B cell (primary cell): ENCODE measurements around the gene TMC2. TPM values are rescaled to one million over a fixed set of nuclear protein-coding genes. Genes with fewer than 3 reads are reported as not detected.
"Not testable (repeated sequence)": the region's sequence is repeated elsewhere in the genome, so short reads cannot be mapped to it uniquely, and the experiment has no call there.

Experiments
- ATAC-seq: fragments of 200-7000 bp; cut with Tn5 transposase; one replicate; pipeline ENCODE4 v1.10.0; 2021; ENCODE audit warnings: low read depth, mild to moderate bottlenecking, moderate number of reproducible peaks, moderate library complexity
- CTCF ChIA-PET: fragments of 350-600 bp; sonication (Branson Sonifier 250); formaldehyde crosslinking; loops from one replicate; lab custom pipeline; 2021; ENCODE audit warnings: antibody characterized with exemption, inconsistent platforms; lab: Charles Lee
- POLR2A ChIA-PET: fragments of 350-600 bp; sonication (Branson Sonifier 250); formaldehyde crosslinking; loops from one replicate; lab custom pipeline; 2021; ENCODE audit warnings: antibody characterized with exemption; lab: Charles Lee
- DNase-seq: peaks from one replicate; pipeline ENCODE4 v3.0.0; 2013
- H2AFZ ChIP-seq: 2 replicates; pipeline ENCODE4 v1.6.1; 2012; ENCODE audit warnings: mild to moderate bottlenecking, low read depth, low read length; ENCODE audit not compliant: insufficient read depth, poor library complexity, severe bottlenecking
- H3K27ac ChIP-seq, 2 donors: 1 replicate in 1 of 2; 2 replicates in 1 of 2; pipeline ENCODE4 v1.5.1; 2012 to 2013; ENCODE audit warnings: low read length in 2 of 2, mild to moderate bottlenecking in 2 of 2, moderate library complexity in 1 of 2
- H3K27me3 ChIP-seq, 4 experiments: fragments of 200-600 bp in 1 of 4; sonication (generic) in 1 of 4; replicated peaks in 1 of 4; 1 replicate in 2 of 4; 2 replicates in 2 of 4; pipeline versions ENCODE4 v1.6.1 to v1.7.0; 2013 to 2016; ENCODE audit warnings: low read length in 3 of 4, mild to moderate bottlenecking in 2 of 4, mixed read lengths in 1 of 4, moderate library complexity in 1 of 4; ENCODE audit not compliant: insufficient read depth in 4 of 4, control insufficient read depth in 3 of 4; ENCODE audit errors: control extremely low read depth in 1 of 4
- H3K36me3 ChIP-seq, 2 experiments: replicated peaks in 1 of 2; 1 replicate in 1 of 2; 2 replicates in 1 of 2; pipeline versions ENCODE4 v1.6.1 to v1.7.1; 2013; ENCODE audit warnings: low read length in 1 of 2; ENCODE audit not compliant: insufficient read depth in 2 of 2, control insufficient read depth in 1 of 2; ENCODE audit errors: control extremely low read depth in 1 of 2, extremely low read depth in 1 of 2
- H3K4me1 ChIP-seq, 2 donors: fragments of 200-600 bp in 1 of 2; sonication (generic) in 1 of 2; 1 replicate in 1 of 2; 2 replicates in 1 of 2; pipeline versions ENCODE4 v1.5.1 to v1.6.1; 2013 to 2017; ENCODE audit warnings: low read length in 2 of 2; ENCODE audit not compliant: control insufficient read depth in 2 of 2, insufficient read depth in 2 of 2
- H3K4me2 ChIP-seq: replicated peaks from 2 replicates; pipeline ENCODE3; 2012; ENCODE audit warnings: mild to moderate bottlenecking, low read depth, low read length; ENCODE audit not compliant: poor library complexity, severe bottlenecking
- H3K4me3 ChIP-seq, 5 experiments: fragments of 200-600 bp in 1 of 5; sonication (generic) in 1 of 5; 1 replicate in 3 of 5; 2 replicates in 2 of 5; pipeline versions ENCODE4 v1.5.1 to v1.7.0; 2011 to 2016; ENCODE audit warnings: low read length in 4 of 5, mild to moderate bottlenecking in 4 of 5, low read depth in 2 of 5, control low read depth in 1 of 5, moderate library complexity in 1 of 5; ENCODE audit not compliant: insufficient read depth in 1 of 5; ENCODE audit errors: control extremely low read depth in 1 of 5, extremely low read depth in 1 of 5
- H3K79me2 ChIP-seq: fragments of 200-600 bp; sonication (generic); one replicate; pipeline ENCODE4 v1.6.0; 2016; ENCODE audit warnings: low read length; ENCODE audit not compliant: control insufficient read depth, insufficient read depth
- H3K9ac ChIP-seq: fragments of 200-600 bp; sonication (generic); 2 replicates; pipeline ENCODE4 v1.6.1; 2017; ENCODE audit warnings: mild to moderate bottlenecking, low read length, moderate library complexity
- H3K9me3 ChIP-seq, 3 donors: one replicate each; pipeline versions ENCODE4 v1.6.1 to v1.7.1; 2013; ENCODE audit warnings: low read length in 2 of 3; ENCODE audit not compliant: control insufficient read depth in 2 of 3, insufficient read depth in 1 of 3; ENCODE audit errors: control extremely low read depth in 1 of 3
- H4K20me1 ChIP-seq: 2 replicates; pipeline ENCODE4 v1.6.0; 2012; ENCODE audit warnings: mild to moderate bottlenecking, low read length; ENCODE audit not compliant: insufficient read depth, control insufficient read depth, poor library complexity, severe bottlenecking
- H3K27ac Mint-ChIP-seq: one replicate; pipeline ENCODE4 v1.8.0; 2021; ENCODE audit warnings: mixed read lengths
- H3K27me3 Mint-ChIP-seq: one replicate; pipeline ENCODE4 v1.8.0; 2021; ENCODE audit warnings: mixed read lengths
- H3K4me1 Mint-ChIP-seq: one replicate; pipeline ENCODE4 v1.8.0; 2021; ENCODE audit warnings: mixed read lengths
- H3K4me3 Mint-ChIP-seq: one replicate; pipeline ENCODE4 v1.8.0; 2021; ENCODE audit warnings: mixed read lengths
- H3K9me3 Mint-ChIP-seq: one replicate; pipeline ENCODE4 v1.8.0; 2022; ENCODE audit warnings: mixed read lengths; ENCODE audit not compliant: insufficient read depth
- CTCF ChIP-seq: fragments of 200-600 bp; IDR thresholded peaks from one replicate; pipeline ENCODE4 v1.8.0; 2022; ENCODE audit warnings: antibody characterized with exemption, mild to moderate bottlenecking
- EZH2 ChIP-seq: IDR thresholded peaks from 2 replicates; pipeline ENCODE4 v1.6.1; 2012; ENCODE audit warnings: borderline replicate concordance, low read depth, mild to moderate bottlenecking, moderate library complexity, low read length; ENCODE audit not compliant: insufficient read depth, poor library complexity, severe bottlenecking
- WGBS: methylation state at CpG from one replicate; pipeline ENCODE4 v1.1.5; 2013; ENCODE audit warnings: missing lambda C conversion rate; ENCODE audit not compliant: insufficient coverage; 5-methylcytosine and 5-hydroxymethylcytosine counted together
- intact Hi-C: fragments of 100-400 bp; cut with micrococcal nuclease; formaldehyde crosslinking; loops from one replicate; pipeline ENCODE4 v1.10.0; 2022
- polyA plus RNA-seq: library from polyadenylated mRNA; depleted of rRNA; stranded (reverse); fragments of >200 nt; gene quantifications from 2 replicates; pipeline ENCODE4 v1.2.3, GENCODE V29; 2012
- total RNA-seq, 2 donors: library from RNA; stranded (reverse); fragments of 120-200 nt in 1 of 2; gene quantifications; 1 replicate in 1 of 2; 2 replicates in 1 of 2; pipeline versions ENCODE4 v1.2.3 to v1.2.4, GENCODE V29; 2013 to 2022

The TMC2 gene
- total and polyA plus RNA-seq, 2 donors (not counting 1 experiment from before 2014, with no cell fraction given): not detected

DNA sequence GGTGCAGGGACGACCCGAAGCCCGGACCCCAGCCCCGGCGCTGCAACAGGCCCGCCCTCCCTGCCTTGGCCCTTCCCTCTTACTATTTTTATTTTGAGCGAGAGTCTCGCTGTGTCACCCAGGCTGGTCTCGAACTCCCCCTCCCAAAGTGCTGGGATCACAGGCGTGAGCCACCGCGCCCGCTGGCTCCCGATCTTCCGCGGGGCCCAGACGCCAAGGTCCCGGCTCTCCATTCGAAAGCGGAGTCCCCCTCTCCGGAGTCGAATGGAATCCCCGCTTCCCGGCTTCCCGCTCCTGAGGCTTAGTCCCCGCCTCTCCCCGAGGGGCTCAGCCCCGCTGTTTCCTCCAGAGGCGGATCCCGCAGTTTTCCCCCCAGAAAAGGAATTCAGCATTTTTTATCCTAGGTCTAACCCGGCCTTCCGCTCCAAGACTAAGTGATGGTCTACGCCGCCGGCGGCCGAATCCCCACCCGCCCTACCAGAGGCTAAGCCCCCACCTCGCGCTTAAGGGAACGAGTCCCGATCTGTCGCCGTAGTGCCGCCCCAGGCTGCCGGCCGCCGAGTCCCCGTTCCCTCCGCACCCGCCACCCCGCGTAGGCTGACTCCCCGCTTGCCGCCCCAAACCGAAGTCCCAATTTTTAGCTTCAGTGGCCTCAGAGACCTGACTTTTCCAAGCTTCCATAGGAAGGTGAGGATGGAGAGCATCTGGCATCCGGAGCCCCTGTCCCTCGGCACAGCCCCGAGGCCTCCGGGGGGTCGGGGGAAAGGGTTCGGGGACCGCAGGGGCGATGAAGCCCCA is 11.5 kb upstream of the TMC2 start:
- under 1% methylated on average over 63 of the region's 64 CpGs for WGBS

DNA sequence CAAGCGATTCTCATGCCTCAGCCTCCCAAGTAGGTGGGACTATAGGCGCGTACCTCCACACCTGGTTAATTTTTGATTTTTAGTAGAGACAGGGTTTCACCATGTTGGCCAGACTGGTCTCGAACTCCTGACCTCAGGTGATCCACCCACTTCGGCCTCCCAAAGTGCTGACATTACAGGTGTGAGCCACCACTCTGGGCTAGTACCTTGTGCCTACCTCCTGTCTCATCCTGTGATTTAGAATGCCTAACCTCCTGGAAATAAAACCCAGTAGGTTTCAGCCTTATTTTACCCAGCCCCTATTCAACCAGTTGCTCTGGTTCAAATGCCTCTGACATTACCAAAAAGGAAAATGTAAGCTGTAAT is 10.2 kb upstream of the TMC2 start:
- H3K9me3 Mint-ChIP-seq, H3K27me3 Mint-ChIP-seq, H2AFZ ChIP-seq, H3K79me2 ChIP-seq, H3K4me3 ChIP-seq, H3K4me2 ChIP-seq, H3K27ac Mint-ChIP-seq, H4K20me1 ChIP-seq, H3K36me3 ChIP-seq, H3K27ac ChIP-seq, H3K9ac ChIP-seq, ATAC-seq, DNase-seq, H3K9me3 ChIP-seq, intact Hi-C loops: not testable (repeated sequence)
- ChIA-PET POLR2A (interaction anchor here (1.0 kb wide), 1 partner anchor 17 kb away, joined by 4 read pairs; the partner anchor contains the start of gene ZNF343), CTCF (interaction anchor here (0.7 kb wide), 1 partner anchor 236 kb away, joined by 3 read pairs; no protein-coding TSS in a partner anchor)
- WGBS: 93% methylated on average over 3 of the region's 5 CpGs
- peaks cover 12% of the 10 kb centered on the region for H3K4me1 Mint-ChIP-seq
- H3K4me1 ChIP-seq: peaks cover 9 to 23% of the 10 kb centered on the region in 2 donors
- H3K4me3 Mint-ChIP-seq: peak overlapping the region; percentile 44
- H3K27me3 ChIP-seq: peaks cover 0 to 12% (median 3%) of the 10 kb centered on the region in 4 experiments

More for the DNA sequence above, 11.5 kb upstream of the TMC2 start:
- Mint-ChIP-seq H3K27ac (peak overlapping the region; percentile 77), H3K4me3 (peak overlapping the region; percentile 90), H3K27me3 (peaks cover 3% of the 10 kb centered on the region), H3K9me3 (no peaks in the 10 kb centered on the region), H3K4me1 (peaks cover 12% of the 10 kb centered on the region)
- intact Hi-C loops: loop anchor here (1.0 to 2.0 kb wide), 5 partner anchors 17 to 476 kb away; partner anchors contain the start of genes NOP56, SNRPB and ZNF343
- H3K4me1 ChIP-seq: peaks cover 9 to 19% of the 10 kb centered on the region in 2 donors
- H3K4me3 ChIP-seq: peak overlapping the region; percentile 52 to 94 (median 84)
- ChIA-PET POLR2A (interaction anchor here (0.7 to 1.7 kb wide), 4 partner anchors 54 to 1058 kb away, joined by 3 to 9 read pairs (median 5); partner anchors contain the start of genes NOP56, NSFL1C and SNRPB), CTCF (interaction anchor here (1.0 to 4.8 kb wide), 11 partner anchors 10 to 476 kb away, joined by 3 to 48 read pairs (median 7); partner anchors contain the start of genes NOP56, SNRPB and ZNF343)
- no peaks in the 10 kb centered on the region for H3K79me2 ChIP-seq
- H3K9ac ChIP-seq: peak overlapping the region; percentile 97
- no peaks in the 10 kb centered on the region for H4K20me1 ChIP-seq
- no peaks in the 10 kb centered on the region for H3K9me3 ChIP-seq
- peak overlapping the region; percentile 49 to 72 for H3K27ac ChIP-seq
- H2AFZ ChIP-seq: peak overlapping the region; percentile 99
- H3K27me3 ChIP-seq: peaks cover 0 to 14% (median 3%) of the 10 kb centered on the region in 4 experiments
- peak overlapping the region; percentile 99 for H3K4me2 ChIP-seq
- DNase-seq (peak; percentile 61), ATAC-seq (peak; percentile 47)
- no peaks in the 10 kb centered on the region for H3K36me3 ChIP-seq
- TF ChIP-seq CTCF: peak; percentile 59
- no peak for TF ChIP-seq EZH2
